Measurements from ENCODE around the gene SH3PXD2A. TPM values are rescaled to one million over a fixed set of nuclear protein-coding genes. Genes with fewer than 3 reads are reported as not detected.

Gene SH3PXD2A
- total and polyA plus RNA-seq, 10 of the 15 experiments (the other 5 are each of a cell fraction or from before 2014, with no cell fraction given): 0.63 to 14.0 (median 4.4) TPM

DNA sequence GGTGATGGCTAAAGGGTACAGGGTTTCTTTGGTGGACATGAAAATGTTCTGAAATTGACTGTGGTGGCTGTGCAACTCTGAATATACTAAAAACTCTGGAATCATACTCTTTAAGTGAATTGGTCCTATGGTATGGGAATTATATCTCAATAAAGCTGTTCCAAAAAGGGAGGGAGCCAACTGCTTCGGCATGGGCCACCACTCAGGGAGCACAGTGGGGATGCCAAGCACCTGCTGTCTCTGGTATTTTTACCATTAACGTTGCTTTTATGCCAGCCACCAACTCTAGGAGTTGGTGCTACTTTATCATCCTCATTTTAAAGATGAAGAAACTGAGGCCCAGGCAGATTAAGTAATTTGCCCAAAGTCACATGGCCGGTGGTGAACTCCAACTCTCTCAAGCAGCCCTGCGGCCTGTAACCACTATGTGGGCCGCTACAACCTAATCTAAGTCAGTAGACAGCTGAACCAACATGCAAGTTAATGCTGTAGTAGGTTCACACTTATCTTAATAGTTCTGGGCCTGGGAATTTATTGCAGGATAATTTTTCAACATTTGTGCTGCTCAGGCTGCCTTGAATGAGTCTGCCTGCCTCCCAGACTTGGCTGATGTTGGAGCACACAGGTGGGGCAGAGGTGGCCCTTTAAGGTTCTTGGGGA is 20.8 kb downstream of the SH3PXD2A start:
- in situ Hi-C loops (cut with MboI): no loop called here
- Histone ChIP-seq H3K36me3 (ENCODE audit: control insufficient read depth in 2 of 2, insufficient read depth in 2 of 2, low read length in 1 of 2) (no peaks in the 10 kb centered on the region), H3K27me3 (replicated peaks in 1 of 2; ENCODE audit: control insufficient read depth in 2 of 2, insufficient read depth in 2 of 2, low read length in 1 of 2) (0 out of 4 replicates have a peak, but pooled peaks cover 0 to under 1% of the 10 kb centered on the region in 2 experiments), H3K27ac (ENCODE audit: control insufficient read depth, insufficient read depth) (no peak overlapping the region), H3K4me1 (ENCODE audit: control insufficient read depth, insufficient read depth, low read length) (no peaks in the 10 kb centered on the region), H2AFZ (ENCODE audit: control insufficient read depth, low read depth, low read length) (no peak overlapping the region), H3K79me2 (ENCODE audit: control insufficient read depth, insufficient read depth, low read length) (no peaks in the 10 kb centered on the region), H3K9ac (ENCODE audit: control insufficient read depth, insufficient read depth, low read length) (no peak overlapping the region), H3K4me2 (ENCODE audit: control insufficient read depth, insufficient read depth) (no peak overlapping the region), H3K4me3 (no peak overlapping the region), H3K9me3 (replicated peaks; ENCODE audit: control insufficient read depth, insufficient read depth, low read length) (no peaks in the 10 kb centered on the region; the same call in 2 of the 3 replicates), H4K20me1 (ENCODE audit: control insufficient read depth, insufficient read depth) (no peaks in the 10 kb centered on the region)
- intact Hi-C loops (cut with micrococcal nuclease; ENCODE audit: unreplicated experiment): no loop called here
- BruUV-seq (replicated peaks): no TSS peak
- POLR2A ChIA-PET: no interaction called here
- RAD21 ChIA-PET (ENCODE audit: unreplicated experiment): no interaction called here
- CTCF ChIA-PET: no interaction called here
- TF ChIP-seq, protein P1, sequence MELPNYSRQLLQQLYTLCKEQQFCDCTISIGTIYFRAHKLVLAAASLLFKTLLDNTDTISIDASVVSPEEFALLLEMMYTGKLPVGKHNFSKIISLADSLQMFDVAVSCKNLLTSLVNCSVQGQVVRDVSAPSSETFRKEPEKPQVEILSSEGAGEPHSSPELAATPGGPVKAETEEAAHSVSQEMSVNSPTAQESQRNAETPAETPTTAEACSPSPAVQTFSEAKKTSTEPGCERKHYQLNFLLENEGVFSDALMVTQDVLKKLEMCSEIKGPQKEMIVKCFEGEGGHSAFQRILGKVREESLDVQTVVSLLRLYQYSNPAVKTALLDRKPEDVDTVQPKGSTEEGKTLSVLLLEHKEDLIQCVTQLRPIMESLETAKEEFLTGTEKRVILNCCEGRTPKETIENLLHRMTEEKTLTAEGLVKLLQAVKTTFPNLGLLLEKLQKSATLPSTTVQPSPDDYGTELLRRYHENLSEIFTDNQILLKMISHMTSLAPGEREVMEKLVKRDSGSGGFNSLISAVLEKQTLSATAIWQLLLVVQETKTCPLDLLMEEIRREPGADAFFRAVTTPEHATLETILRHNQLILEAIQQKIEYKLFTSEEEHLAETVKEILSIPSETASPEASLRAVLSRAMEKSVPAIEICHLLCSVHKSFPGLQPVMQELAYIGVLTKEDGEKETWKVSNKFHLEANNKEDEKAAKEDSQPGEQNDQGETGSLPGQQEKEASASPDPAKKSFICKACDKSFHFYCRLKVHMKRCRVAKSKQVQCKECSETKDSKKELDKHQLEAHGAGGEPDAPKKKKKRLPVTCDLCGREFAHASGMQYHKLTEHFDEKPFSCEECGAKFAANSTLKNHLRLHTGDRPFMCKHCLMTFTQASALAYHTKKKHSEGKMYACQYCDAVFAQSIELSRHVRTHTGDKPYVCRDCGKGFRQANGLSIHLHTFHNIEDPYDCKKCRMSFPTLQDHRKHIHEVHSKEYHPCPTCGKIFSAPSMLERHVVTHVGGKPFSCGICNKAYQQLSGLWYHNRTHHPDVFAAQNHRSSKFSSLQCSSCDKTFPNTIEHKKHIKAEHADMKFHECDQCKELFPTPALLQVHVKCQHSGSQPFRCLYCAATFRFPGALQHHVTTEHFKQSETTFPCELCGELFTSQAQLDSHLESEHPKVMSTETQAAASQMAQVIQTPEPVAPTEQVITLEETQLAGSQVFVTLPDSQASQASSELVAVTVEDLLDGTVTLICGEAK (IDR thresholded peaks at IDR 0.05; ENCODE audit: borderline replicate concordance): no peak
- TF ChIP-seq ETV6 (conservative IDR thresholded peaks at IDR 0.05 in 1 of 2, IDR thresholded peaks at IDR 0.05 in 1 of 2; ENCODE audit: borderline replicate concordance in 1 of 2, low read depth in 1 of 2): no peak
- DNase-seq (ENCODE audit: low read depth, low spot score) (no peak), FAIRE-seq (no peak), ATAC-seq (no peak)
- SMC1A ChIA-PET (ENCODE audit: uncharacterized antibody, unreplicated experiment): interaction anchor here (1.2 kb wide), 1 partner anchor 124 kb away, joined by 3 read pairs; no protein-coding TSS in a partner anchor
- WGBS (ENCODE audit: insufficient coverage, insufficient replicate concordance, low lambda C conversion rate, missing lambda C conversion rate): 27% methylated on average over 5 of the region's 5 CpGs

Data from GM12878 (cell line).